SKM-1 treated with dmso at 0.1 percent for 144 hours (cell line): ENCODE measurements around the gene ARGLU1.

Experiments used
- DNase-seq: peaks from one replicate; lab custom pipeline; 2025; ENCODE audit not compliant: unreplicated experiment; lab: John Stamatoyannopoulos, UW

ARGLU1 gene

DNA sequence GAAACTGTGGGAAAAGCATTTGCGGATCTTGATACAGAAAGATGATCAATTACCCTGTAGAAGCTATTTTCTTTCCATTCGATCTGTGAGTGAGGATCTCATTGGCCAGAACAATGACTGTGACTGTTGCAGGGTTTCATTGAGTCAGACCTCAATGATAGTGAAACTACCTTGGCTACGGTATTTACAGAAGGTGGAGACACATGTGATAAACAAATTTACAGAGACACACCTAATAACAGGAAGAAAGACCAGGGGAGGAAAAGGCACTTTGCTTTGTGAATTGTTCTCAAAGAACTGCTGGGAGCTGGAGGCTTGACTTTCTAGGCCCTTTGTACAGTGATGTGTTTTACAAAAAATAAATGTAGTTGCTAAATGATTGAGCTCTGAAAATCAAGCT lies 19.9 kb upstream of the ARGLU1 start:
- DNase-seq: no peak

GRCh38 chr13:106586648-106587166 lies 18.8 kb upstream of the ARGLU1 start:
- no peak for DNase-seq

DNA sequence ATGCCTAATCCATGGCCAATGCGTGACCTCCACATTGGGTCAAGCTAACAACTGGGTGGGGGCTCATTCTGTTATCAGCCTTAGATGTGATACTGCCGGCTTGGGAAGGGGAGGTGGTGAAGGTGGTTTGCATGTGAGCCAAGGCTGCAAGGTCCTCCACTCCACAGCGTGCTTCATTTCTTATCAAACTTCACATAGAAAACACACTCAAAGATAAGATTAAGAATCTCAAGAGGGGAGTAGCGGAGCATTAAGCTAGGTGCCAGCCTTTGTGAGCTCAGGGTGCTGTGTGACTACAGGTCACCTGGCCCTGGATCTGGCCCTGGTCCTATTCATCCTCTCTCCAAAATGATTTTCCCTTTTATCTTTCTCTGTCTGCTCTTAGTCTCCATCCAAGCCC lies 13.3 kb upstream of the ARGLU1 start:
- DNase-seq: no peak

DNA sequence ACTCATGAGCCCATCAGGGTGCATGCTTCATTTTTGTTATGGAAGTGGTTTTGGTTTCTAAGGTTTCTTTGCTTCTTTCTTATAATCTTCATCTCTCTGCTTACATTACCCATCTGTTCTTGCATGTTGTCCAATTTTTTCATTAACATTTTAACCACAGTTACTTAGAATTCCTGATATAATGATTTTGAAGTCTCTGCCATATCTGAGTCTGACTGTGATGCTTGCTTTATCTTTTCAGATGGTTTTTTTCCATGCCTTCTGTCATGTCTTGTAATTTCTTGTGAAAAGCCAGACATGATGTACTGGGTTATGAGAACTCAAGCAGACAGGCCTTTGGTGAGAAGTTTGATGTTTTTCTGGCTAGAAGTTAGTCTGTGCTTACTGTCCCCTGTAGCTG lies 8.0 kb upstream of the ARGLU1 start:
- DNase-seq: no peak

GRCh38 chr13:106573868-106574267 lies 5.9 kb upstream of the ARGLU1 start:
- no peak for DNase-seq

- no peak for DNase-seq
These were observed 5.4 kb upstream of the ARGLU1 start for GRCh38 chr13:106573284-106573846.

- no peak for DNase-seq
These were observed 2.4 kb upstream of the ARGLU1 start for GRCh38 chr13:106570299-106570852.

GRCh38 chr13:106569233-106570095 lies 1.5 kb upstream of the ARGLU1 start:
- no peak for DNase-seq

GRCh38 chr13:106568299-106569003 lies 514 bp upstream of the ARGLU1 start:
- peak; percentile 67 for DNase-seq

DNA sequence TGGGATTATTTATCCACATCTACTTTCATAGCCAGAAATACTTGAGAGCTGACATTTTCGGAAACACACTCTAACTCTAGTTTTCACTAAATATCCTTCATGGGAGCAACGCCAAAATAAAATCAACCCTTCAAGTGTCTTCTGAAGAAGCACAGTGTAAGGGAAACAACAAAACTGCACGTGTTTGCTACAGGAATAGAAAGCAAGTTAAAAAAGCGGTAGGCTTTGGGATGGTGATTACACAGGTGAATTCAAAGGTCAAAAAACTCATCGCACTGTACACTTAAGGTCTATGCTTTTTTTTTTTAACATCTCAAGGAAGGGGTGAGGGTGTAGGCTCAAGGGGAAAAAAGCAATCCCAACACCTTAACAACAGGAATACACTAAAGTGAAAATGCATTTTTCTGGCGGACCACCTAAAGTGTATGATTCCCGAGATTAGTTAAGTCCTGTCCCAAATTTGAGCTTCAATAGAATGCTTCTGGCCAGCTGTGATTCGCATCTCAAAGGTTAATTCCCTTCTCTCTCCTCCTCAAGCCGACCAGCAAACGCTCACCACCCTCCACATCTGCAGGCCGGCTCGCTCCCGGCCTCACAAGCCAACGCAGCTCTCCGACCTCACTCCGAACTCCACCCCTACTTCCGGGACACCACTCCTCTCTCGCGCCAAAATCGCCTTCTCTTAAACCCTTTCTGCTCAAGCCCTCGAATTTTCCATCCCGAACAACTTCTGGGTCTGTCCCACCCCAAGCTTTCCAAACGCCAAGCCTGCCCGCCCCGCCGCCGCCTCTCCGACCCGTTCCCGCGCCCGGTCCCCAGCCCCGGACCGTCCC lies 1.1 kb downstream of the ARGLU1 start:
- DNase-seq: peak; percentile 57

GRCh38 chr13:106565127-106565775 lies 2.7 kb downstream of the ARGLU1 start:
- no peak for DNase-seq

- no peak for DNase-seq
These were observed 5.6 kb downstream of the ARGLU1 start for GRCh38 chr13:106562301-106562700.

- DNase-seq: no peak
These were observed 6.3 kb downstream of the ARGLU1 start for GRCh38 chr13:106561551-106562170.

GRCh38 chr13:106560821-106561220 lies 7.1 kb downstream of the ARGLU1 start:
- no peak for DNase-seq

DNA sequence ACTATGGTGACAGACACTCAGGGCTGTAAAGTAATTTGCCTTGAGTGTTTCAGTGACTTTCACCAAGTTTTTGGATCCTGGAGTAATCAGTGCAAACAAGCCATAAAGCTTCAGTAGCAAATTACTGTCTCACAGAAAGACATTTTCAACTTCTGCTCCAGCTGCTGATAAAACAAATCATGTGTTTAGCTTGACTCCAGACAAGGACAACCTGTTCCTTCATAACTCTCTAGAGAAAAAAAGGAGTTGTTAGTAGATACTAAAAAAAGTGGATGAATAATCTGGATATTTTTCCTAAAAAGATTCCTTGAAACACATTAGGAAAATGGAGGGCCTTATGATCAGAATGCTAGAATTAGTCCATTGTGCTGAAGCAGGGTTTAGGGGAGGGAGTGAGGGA lies 9.4 kb downstream of the ARGLU1 start:
- no peak for DNase-seq

GRCh38 chr13:106555631-106556328 lies 12.2 kb downstream of the ARGLU1 start:
- DNase-seq: no peak

DNA sequence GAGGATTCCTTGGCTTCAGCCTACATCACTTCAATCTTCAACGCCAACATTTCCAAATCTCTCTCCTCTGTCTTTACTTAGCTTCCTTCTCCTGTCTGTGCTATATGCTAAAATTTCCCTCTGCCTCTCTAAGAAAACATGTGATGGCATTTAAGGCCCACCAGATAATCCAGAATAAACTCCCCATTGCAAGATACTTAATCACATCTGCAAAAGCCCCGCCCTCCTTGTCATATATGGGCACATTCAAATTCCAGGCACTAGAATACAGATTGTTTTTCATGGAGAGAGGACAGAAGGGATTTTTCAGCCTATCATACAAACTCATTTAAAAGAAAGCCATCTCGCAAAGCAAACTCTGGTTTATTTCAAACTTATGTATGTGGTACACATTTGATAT lies 16.2 kb downstream of the ARGLU1 start:
- no peak for DNase-seq

- no peak for DNase-seq
These were observed 16.6 kb downstream of the ARGLU1 start for GRCh38 chr13:106551350-106551749.

DNA sequence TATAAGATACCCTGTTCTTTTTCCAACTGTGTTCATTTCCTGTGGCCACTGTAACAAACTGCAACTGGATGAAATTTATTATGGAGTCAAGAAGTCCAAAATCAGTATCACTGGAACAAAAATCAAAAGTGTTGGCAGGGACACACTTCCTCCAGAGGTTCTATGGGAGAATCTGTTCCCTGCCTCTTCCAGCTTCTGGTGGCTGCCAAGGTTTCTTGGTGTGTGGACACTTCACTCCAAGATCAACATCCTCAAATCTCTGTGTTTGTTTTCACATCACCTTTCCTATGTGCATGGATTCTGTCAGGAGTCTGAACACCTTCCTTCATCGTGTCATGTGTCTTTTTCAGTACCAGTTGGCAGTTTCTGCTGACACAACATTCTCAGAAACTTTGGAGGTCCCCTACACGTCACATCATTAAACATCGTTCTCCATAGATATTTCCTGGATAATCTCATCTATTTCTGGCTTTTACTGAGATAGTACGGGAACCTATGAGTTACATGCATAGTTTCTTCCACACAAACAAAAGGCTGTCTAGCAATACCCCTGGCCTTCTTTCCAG lies 17.3 kb downstream of the ARGLU1 start:
- DNase-seq: no peak
